Effector memory CD4-positive, alpha-beta T cell (primary cell): ENCODE results near the gene TCTN3.
A peak's percentile ranks its signal among the peaks of the same experiment; 100 is the strongest.
"Not testable (repeated sequence)": the region's sequence is repeated elsewhere in the genome, so short reads cannot be mapped to it uniquely, and the experiment has no call there.

Source experiments
- DNase-seq, 3 donors: peaks; one replicate each; pipeline ENCODE4 v3.0.0-alpha.2; 2020
- H3K27ac ChIP-seq: 2 replicates; pipeline ENCODE4 v1.7.0; 2013; ENCODE audit warnings: mild to moderate bottlenecking, low read length, moderate library complexity; ENCODE audit not compliant: insufficient read depth, poor library complexity, severe bottlenecking
- H3K27me3 ChIP-seq: replicated peaks from 2 replicates; pipeline ENCODE4 v1.7.0; 2013; ENCODE audit warnings: mild to moderate bottlenecking, low read length; ENCODE audit not compliant: insufficient read depth, control insufficient read depth, poor library complexity, severe bottlenecking
- H3K36me3 ChIP-seq: 2 replicates; pipeline ENCODE4 v1.7.0; 2013; ENCODE audit warnings: mild to moderate bottlenecking, low read length, moderate library complexity; ENCODE audit not compliant: control insufficient read depth, insufficient read depth
- H3K4me1 ChIP-seq: 2 replicates; pipeline ENCODE4 v1.7.0; 2013; ENCODE audit warnings: low read length, mild to moderate bottlenecking; ENCODE audit not compliant: control insufficient read depth, insufficient read depth, poor library complexity, severe bottlenecking
- H3K4me3 ChIP-seq: 2 replicates; pipeline ENCODE4 v1.7.0; 2013; ENCODE audit warnings: low read length, low read depth, mild to moderate bottlenecking; ENCODE audit not compliant: insufficient read depth, poor library complexity, severe bottlenecking
- H3K9me3 ChIP-seq: 2 replicates; pipeline ENCODE4 v1.7.0; 2013; ENCODE audit warnings: mild to moderate bottlenecking, low read length, moderate library complexity; ENCODE audit not compliant: control insufficient read depth
- total RNA-seq, 3 donors: gene quantifications; one replicate each; lab custom pipeline; 2026; lab: John Stamatoyannopoulos, UW

TCTN3 gene
- total RNA-seq = 18.9 to 29.0 (median 19.9) reads per million in 3 donors

- peak within 1 kb of the TSS; percentile 86 for H3K27ac ChIP-seq
- peak; percentile 95 to 96 (median 95) for DNase-seq
- peaks cover 19% of the 10 kb centered on the region for H3K36me3 ChIP-seq
- no peaks in the 10 kb centered on the region for H3K9me3 ChIP-seq
- peaks cover 7% of the 10 kb centered on the region for H3K4me1 ChIP-seq
- no peaks in the 10 kb centered on the region for H3K27me3 ChIP-seq
- peak within 1 kb of the TSS; percentile 79 for H3K4me3 ChIP-seq
Observed at GRCh38 chr10:95693668-95694534, at the start of gene TCTN3. Gene TCTN3, minus strand, starts transcription at chr10:95693927. Its CDS starts 28 bp downstream, at chr10:95693899.

- no peaks in the 10 kb centered on the region for H3K36me3 ChIP-seq
- no peak overlapping the region for H3K27ac ChIP-seq
Observed at GRCh38 chr10:95742962-95743535, 49.3 kb upstream of the TCTN3 start.

GRCh38 chr10:95742485-95742884 lies 48.8 kb upstream of the TCTN3 start:
- H3K27ac ChIP-seq = no peak overlapping the region
- no peak for DNase-seq
- no peaks in the 10 kb centered on the region for H3K27me3 ChIP-seq
- H3K4me3 ChIP-seq = no peak overlapping the region
- no peaks in the 10 kb centered on the region for H3K9me3 ChIP-seq
- H3K4me1 ChIP-seq = no peaks in the 10 kb centered on the region
- no peaks in the 10 kb centered on the region for H3K36me3 ChIP-seq

More at GRCh38 chr10:95742962-95743535, 49.3 kb upstream of the TCTN3 start:
- H3K4me3 ChIP-seq = no peak overlapping the region
- H3K27me3 ChIP-seq = no peaks in the 10 kb centered on the region
- no peak for DNase-seq
- no peaks in the 10 kb centered on the region for H3K9me3 ChIP-seq
- no peaks in the 10 kb centered on the region for H3K4me1 ChIP-seq

- no peaks in the 10 kb centered on the region for H3K36me3 ChIP-seq
- no peaks in the 10 kb centered on the region for H3K4me1 ChIP-seq
- H3K9me3 ChIP-seq = no peaks in the 10 kb centered on the region
- DNase-seq = no peak
- H3K4me3 ChIP-seq = no peak overlapping the region
- H3K27me3 ChIP-seq = no peaks in the 10 kb centered on the region
- H3K27ac ChIP-seq = no peak overlapping the region
Observed at GRCh38 chr10:95741807-95742467, 48.2 kb upstream of the TCTN3 start.

- no peaks in the 10 kb centered on the region for H3K4me1 ChIP-seq
- no peak overlapping the region for H3K4me3 ChIP-seq
- H3K27me3 ChIP-seq = no peaks in the 10 kb centered on the region
- DNase-seq = no peak
- no peak overlapping the region for H3K27ac ChIP-seq
- no peaks in the 10 kb centered on the region for H3K9me3 ChIP-seq
- no peaks in the 10 kb centered on the region for H3K36me3 ChIP-seq
Observed at GRCh38 chr10:95739056-95739455, 45.3 kb upstream of the TCTN3 start.

- H3K27me3 ChIP-seq, H3K36me3 ChIP-seq, H3K27ac ChIP-seq, H3K9me3 ChIP-seq, H3K4me3 ChIP-seq, H3K4me1 ChIP-seq, DNase-seq: not testable (repeated sequence)
Observed at GRCh38 chr10:95732907-95733306, 39.2 kb upstream of the TCTN3 start.

- no peaks in the 10 kb centered on the region for H3K36me3 ChIP-seq
- H3K4me3 ChIP-seq = no peak overlapping the region
- peaks cover 2% of the 10 kb centered on the region for H3K27me3 ChIP-seq
- H3K9me3 ChIP-seq = no peaks in the 10 kb centered on the region
- H3K4me1 ChIP-seq = no peaks in the 10 kb centered on the region
- H3K27ac ChIP-seq = no peak overlapping the region
- DNase-seq = no peak
Observed at GRCh38 chr10:95730233-95730632, 36.5 kb upstream of the TCTN3 start.

- H3K9me3 ChIP-seq = no peaks in the 10 kb centered on the region
- DNase-seq = no peak
- peaks cover 2% of the 10 kb centered on the region for H3K27me3 ChIP-seq
- H3K4me3 ChIP-seq = no peak overlapping the region
- no peak overlapping the region for H3K27ac ChIP-seq
- H3K4me1 ChIP-seq = no peaks in the 10 kb centered on the region
- H3K36me3 ChIP-seq = no peaks in the 10 kb centered on the region
Observed at GRCh38 chr10:95729323-95730055, 35.8 kb upstream of the TCTN3 start.

GRCh38 chr10:95728526-95728925 lies 34.8 kb upstream of the TCTN3 start:
- Histone ChIP-seq H3K27ac (no peak overlapping the region), H3K36me3 (no peaks in the 10 kb centered on the region)

More at GRCh38 chr10:95728526-95728925, 34.8 kb upstream of the TCTN3 start:
- Histone ChIP-seq H3K9me3 (no peaks in the 10 kb centered on the region), H3K4me3 (no peak overlapping the region), H3K4me1 (no peaks in the 10 kb centered on the region), H3K27me3 (peaks cover 2% of the 10 kb centered on the region)
- DNase-seq = no peak
